Measurements from ENCODE around the gene DEAF1. TPM values are rescaled to one million over a fixed set of nuclear protein-coding genes. Genes with fewer than 3 reads are reported as not detected.

The DEAF1 gene
- total and polyA plus RNA-seq, 2 of the 13 experiments (the other 11 are each of a cell fraction or from before 2014, with no cell fraction given): 22.3 to 29.6 TPM

- TF ChIP-seq ZNF770 (CRISPR knock-in tag; IDR thresholded peaks at IDR 0.05) (no peak), ZEB1 (IDR thresholded peaks at IDR 0.05; ENCODE audit: insufficient replicate concordance, low read depth) (no peak), CREB1 (IDR thresholded peaks at IDR 0.05) (no peak), CREB1 (CRISPR knock-in tag; IDR thresholded peaks at IDR 0.05) (no peak), ZNF646 (CRISPR knock-in tag; IDR thresholded peaks at IDR 0.05) (no peak), THYN1 (CRISPR knock-in tag; IDR thresholded peaks at IDR 0.05; ENCODE audit: borderline replicate concordance, low read depth) (no peak), ZNF792 (CRISPR knock-in tag; IDR thresholded peaks at IDR 0.05) (peak; percentile 56), NFYC (CRISPR knock-in tag; IDR thresholded peaks at IDR 0.05) (no peak), HINFP (CRISPR knock-in tag; IDR thresholded peaks at IDR 0.05; ENCODE audit: low read depth) (no peak), ZBTB49 (CRISPR knock-in tag; IDR thresholded peaks at IDR 0.05; ENCODE audit: borderline replicate concordance) (no peak), KDM6A (CRISPR knock-in tag; IDR thresholded peaks at IDR 0.05; ENCODE audit: low read depth) (no peak), ZBTB14 (CRISPR knock-in tag; IDR thresholded peaks at IDR 0.05) (0 out of 2 replicates have a peak, but pooled peaks have one; percentile 15), FOXO1 (CRISPR knock-in tag; IDR thresholded peaks at IDR 0.05) (no peak)
Measured at GRCh38 chr11:729492-730074, 34.6 kb upstream of the DEAF1 start (continued).
